ENCODE measurements around the gene SHC3. TPM values are rescaled to one million over a fixed set of nuclear protein-coding genes. Genes with fewer than 3 reads are reported as not detected.

The SHC3 gene
- total RNA-seq, 1 experiment from 2014 or later: 0.03 TPM

DNA sequence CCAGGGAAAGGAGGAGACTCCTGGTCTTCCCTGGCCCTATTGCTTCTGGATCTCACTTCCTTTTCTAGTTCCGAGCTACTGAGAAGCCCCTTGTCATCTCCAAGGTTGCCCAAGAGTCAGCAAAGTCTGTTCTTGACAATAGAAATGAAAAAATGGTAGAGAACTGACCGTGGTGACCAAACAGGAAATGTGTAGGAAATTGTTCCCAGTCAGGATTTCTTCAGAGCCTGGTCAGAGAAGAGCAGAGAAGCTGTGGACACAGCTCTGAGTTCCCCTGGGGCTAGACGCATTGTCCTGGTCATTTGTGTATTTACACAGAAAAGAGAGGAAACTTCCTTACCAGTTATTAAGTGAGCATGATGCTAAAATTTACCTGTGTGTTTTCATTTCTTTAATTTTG lies 151.7 kb downstream of the SHC3 start:
- in situ Hi-C loops (cut with HindIII; ENCODE audit: low pct_unique_long_range_greater_than_20kb, low sequenced_read_pairs): no loop called here

DNA sequence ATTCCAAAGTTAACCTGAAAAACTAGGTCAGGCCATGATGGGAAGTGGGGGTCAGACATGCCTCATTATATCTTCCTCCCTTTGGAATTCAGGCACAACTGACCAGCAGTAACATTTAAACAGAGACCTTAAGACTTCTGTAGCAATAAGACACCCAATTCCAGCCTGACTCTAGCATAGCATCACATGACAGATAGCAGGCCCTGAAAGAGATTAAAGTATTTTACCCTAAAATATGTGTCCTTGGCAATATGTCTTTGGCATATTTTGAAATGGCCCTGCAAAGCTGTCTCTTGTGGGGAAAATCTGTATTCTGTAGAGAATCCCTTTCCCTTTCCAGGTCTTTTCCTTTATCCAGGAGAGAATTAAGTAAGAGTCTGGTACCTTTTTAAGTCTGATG lies 153.1 kb downstream of the SHC3 start:
- no peak for DNase-seq (ENCODE audit: low read depth, low spot score)
- in situ Hi-C loops (cut with HindIII; ENCODE audit: low pct_unique_long_range_greater_than_20kb, low sequenced_read_pairs): no loop called here

More for the DNA sequence above, 151.7 kb downstream of the SHC3 start:
- DNase-seq (ENCODE audit: low read depth, low spot score): no peak

DNA sequence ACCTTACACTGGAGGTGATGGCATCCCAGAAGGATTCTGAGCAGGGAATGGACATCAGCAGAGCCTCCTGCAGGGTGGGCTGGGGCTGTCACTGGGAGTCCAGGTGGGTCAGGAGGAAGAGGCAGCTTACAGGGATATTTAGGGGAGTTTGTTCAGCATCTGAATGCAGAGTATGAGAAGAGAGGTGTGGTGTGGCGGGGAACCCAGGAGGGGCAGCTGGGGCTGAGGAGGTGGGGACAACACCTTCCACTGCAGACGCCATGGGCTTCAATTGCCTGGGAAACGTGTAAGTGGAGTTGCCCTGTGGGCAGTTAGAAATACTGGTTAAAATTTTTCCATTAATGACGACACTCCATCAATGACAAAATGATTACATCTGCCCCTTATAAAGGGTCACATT lies 153.9 kb downstream of the SHC3 start:
- in situ Hi-C loops (cut with HindIII; ENCODE audit: low pct_unique_long_range_greater_than_20kb, low sequenced_read_pairs): no loop called here
- DNase-seq (ENCODE audit: low read depth, low spot score): no peak

DNA sequence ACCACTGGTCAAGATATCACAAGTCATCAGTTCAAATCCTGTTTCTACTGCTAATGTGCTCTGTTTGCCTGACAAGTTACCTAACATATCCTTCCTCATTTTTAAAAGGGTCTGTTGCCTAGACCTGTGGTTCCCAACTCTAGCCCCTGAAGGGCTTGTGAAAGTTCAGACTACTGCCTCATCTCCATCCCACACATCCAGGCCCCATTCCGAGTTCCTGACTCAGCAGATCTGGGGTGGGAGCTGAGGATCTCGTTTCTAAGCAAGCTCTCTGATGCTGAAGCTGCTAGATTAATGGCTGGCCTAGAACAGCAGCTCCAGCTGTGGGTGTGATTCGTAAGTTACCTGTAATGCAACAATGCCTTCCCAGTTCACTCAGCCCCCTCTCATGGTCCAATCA lies 154.9 kb downstream of the SHC3 start:
- no peak for DNase-seq (ENCODE audit: low read depth, low spot score)
- in situ Hi-C loops (cut with HindIII; ENCODE audit: low pct_unique_long_range_greater_than_20kb, low sequenced_read_pairs): no loop called here

DNA sequence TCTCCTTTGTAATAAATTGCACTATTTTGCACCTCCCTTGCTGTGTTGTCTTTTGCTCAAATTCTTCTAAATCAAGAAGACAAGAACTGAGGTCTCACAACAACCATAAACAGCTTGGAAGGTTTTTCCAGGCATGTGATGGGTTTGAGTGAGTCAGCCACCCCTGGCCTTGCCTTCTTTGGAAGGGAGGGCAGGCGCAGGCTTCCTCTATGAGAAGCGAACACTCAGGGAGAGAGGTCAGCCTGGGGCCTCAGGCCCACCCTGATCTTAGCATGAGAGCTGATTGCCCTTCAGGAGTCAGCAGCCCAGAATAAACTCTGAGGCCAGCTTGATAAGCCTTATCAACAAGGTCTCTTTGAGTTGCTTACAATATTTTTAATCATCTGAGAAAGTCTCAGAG lies 155.7 kb downstream of the SHC3 start:
- DNase-seq (ENCODE audit: low read depth, low spot score): peak; percentile 11
- in situ Hi-C loops (cut with HindIII; ENCODE audit: low pct_unique_long_range_greater_than_20kb, low sequenced_read_pairs): no loop called here

DNA sequence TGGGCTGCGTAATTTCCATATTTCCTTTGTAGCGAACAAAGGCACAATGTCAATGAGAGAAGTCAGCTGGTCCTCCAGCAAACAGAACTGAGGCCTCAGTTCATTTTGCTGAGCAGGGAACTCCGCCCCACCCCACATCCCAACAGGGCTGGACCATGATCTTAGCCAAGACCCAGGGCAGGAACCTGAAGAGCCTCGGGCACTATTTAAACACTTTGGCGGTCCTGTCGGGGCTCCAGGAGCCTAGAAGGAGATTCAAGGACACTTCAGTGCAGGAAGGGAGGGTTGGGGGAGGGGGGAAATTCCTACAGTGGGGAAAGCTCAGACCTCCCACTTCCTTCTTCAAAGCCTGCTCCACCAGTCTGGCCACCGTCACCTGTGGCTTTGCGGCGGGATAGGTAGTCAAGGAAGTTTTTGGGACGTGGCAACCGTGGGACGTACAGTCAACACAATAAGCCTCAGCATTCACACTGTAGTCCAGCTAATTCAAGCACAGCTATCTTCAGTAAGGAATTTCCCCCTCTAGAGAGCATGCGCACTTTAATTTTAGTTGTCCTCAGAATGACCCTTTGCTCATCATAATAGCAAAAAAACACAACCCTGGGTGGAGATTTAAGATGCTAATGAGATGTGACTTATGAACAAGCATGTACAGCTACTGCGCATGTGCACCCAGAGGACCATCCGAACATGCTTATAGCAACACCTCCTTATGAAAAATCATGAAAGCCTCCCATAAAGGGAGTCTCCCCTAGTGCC lies 156.4 kb downstream of the SHC3 start:
- in situ Hi-C loops (cut with HindIII; ENCODE audit: low pct_unique_long_range_greater_than_20kb, low sequenced_read_pairs): no loop called here
- no peak for DNase-seq (ENCODE audit: low read depth, low spot score)

DNA sequence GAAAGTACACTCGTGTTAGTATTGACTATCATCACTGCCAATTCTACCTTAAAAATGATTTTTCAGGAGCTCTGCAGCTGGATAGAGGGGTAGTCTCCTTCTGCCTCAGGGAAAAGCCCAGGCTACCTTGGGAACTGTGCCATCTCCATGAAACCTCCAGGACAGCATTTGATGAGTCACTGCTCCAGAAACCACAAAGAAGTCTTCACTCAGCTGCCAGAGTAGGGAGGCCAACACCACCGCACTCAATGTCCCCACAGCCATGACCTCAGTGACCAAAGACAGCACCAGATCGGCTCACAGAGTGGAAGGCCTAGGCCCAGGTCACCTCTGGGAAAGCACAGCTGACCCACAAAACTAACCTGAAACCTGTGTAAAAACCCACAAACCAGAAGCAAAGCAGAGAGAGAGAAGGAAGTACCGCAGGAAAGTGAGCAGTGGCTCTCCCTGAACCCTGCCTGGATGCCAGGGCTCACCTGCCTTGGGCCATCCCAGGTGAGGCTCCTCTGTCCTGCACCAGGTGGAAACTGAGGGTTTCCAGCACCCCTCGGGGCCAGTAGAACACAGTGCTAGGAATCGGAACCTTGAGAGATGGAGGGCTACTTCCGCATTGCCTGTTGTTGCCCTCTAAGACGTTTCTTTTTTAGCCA lies 157.3 kb downstream of the SHC3 start:
- no peak for DNase-seq (ENCODE audit: low read depth, low spot score)
- in situ Hi-C loops (cut with HindIII; ENCODE audit: low pct_unique_long_range_greater_than_20kb, low sequenced_read_pairs): no loop called here

DNA sequence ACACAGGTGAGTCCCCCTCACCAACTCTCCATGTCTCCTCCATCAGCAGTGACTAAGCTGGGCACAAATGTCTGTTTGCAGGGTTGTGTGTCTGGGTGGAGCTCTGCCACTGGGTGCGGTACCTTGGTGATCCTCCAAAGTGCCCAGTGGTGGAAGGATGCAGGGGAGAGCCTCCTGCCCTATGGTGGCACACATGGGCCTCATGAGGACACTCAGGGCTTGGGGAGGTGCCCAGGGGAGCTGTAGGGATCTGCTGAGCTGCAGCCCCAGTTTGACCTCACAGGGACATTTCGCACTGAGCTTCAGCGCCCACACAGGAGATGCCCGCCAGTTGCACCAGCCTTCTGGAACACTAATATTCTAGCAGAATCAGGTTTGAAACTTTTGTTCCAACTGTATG lies 157.9 kb downstream of the SHC3 start:
- no peak for DNase-seq (ENCODE audit: low read depth, low spot score)
- in situ Hi-C loops (cut with HindIII; ENCODE audit: low pct_unique_long_range_greater_than_20kb, low sequenced_read_pairs): no loop called here

DNA sequence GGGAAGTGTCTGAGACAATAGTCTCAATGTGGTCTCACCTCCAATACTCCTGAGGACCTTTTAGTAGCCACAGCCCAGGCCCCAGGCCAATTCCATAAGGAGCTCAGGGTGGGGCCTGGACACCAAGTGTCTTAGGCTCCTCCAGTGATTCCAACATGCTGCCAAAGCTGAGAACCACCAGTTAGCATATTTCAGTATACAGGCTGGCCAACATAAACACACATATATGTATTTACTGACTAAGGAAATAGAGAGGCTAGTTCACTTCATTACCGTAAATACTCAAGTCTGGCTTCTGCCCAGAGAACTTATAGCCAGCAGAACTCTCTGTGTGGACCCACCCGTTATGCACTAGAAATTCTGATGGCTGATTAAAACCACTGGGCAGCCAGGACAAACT lies 163.3 kb downstream of the SHC3 start:
- no peak for DNase-seq (ENCODE audit: low read depth, low spot score)
- in situ Hi-C loops (cut with HindIII; ENCODE audit: low pct_unique_long_range_greater_than_20kb, low sequenced_read_pairs): no loop called here

DNA sequence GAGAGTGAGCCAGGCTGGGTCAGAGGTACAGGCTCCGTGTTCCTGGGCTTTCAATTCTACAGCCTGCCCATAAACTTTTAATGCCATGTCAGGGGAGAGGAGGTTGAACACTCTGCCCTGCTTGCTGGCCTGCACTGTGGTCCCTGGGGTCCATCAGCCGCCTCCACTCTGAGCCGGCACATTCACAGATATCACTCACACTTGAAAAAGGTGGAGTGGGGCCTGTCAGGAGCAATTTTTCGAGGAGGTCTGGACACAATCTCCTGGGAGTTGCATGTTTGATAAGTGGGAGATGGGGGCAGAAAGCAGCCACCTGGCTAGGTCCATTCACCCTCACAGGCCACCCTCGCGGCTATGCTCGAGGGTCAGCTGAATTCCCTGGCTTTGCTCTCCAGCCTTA lies 164.5 kb downstream of the SHC3 start:
- DNase-seq (ENCODE audit: low read depth, low spot score): no peak
- in situ Hi-C loops (cut with HindIII; ENCODE audit: low pct_unique_long_range_greater_than_20kb, low sequenced_read_pairs): no loop called here

DNA sequence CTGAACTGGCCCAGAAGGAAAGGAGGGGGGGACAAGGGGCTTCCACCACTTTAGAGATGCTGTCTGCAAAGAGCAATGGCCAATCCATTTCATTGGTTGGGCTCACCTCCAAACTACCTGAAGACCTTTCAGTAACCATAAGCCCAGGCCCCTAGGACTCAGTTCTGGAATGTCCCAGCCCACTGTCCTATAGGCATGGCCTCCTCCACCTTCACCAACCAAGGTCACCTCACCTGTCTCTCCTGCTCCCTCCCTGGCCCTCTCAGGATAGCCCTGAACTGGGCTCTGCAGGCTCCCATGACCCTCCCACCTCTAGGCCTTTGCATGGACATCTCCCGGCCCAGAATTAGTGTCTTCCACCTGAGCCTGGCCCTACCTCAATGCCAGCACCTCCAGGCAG lies 165.0 kb downstream of the SHC3 start:
- in situ Hi-C loops (cut with HindIII; ENCODE audit: low pct_unique_long_range_greater_than_20kb, low sequenced_read_pairs): no loop called here
- DNase-seq (ENCODE audit: low read depth, low spot score): no peak

DNA sequence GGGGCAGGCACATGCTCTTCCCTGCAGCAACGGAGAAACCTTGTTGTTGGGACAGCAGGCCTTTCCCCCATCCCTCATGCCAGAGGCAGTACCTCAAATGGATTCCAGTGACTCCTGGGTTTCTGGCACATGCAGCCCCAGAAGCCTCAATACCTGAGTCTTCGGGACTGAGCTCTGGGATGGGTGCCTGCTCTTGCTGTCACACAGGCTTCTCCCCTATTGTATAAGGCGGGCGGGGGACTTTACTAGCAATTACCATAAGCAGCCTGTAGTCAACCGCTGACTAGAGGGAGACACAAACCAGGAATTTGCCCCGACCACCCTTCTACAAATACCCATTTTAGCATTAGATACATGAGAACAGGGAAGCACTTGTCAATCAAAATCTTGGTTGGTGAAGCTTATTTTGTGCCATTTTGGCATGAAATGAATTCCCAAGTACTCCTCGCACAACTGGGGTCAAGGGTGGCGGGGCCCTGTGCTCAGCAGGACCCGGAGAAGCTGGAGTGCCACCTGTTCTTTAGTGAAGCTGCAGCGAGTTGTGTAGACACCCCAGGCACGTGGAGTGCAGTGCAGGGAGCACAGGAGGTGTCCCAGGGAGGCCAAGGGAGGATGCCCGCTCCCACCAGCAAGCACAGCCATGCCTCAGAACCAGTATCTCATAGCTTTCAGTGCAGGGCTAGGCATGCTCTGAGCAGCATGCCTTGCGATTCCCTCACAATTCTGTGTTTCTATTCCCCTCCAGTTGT lies 166.2 kb downstream of the SHC3 start:
- in situ Hi-C loops (cut with HindIII; ENCODE audit: low pct_unique_long_range_greater_than_20kb, low sequenced_read_pairs): no loop called here
- no peak for DNase-seq (ENCODE audit: low read depth, low spot score)

DNA sequence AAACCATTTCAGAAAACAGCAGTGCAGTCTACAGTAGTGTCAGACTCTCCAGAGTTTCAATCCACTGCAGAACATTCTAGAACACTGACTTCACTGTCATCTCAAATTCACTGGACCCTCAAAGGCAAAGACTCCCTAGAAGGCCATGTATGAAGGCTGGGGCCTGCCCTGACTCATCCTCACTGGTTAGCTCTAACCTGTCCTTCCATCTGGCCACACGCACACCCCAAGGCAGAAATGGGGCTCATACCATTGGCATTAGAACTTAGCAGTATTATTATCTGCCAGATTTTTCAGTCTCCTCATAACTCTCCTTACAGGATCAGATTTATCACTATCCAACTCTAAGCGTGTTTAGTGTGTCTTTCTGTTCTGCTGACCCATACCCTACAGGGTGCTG lies 166.9 kb downstream of the SHC3 start:
- in situ Hi-C loops (cut with HindIII; ENCODE audit: low pct_unique_long_range_greater_than_20kb, low sequenced_read_pairs): no loop called here
- DNase-seq (ENCODE audit: low read depth, low spot score): no peak

DNA sequence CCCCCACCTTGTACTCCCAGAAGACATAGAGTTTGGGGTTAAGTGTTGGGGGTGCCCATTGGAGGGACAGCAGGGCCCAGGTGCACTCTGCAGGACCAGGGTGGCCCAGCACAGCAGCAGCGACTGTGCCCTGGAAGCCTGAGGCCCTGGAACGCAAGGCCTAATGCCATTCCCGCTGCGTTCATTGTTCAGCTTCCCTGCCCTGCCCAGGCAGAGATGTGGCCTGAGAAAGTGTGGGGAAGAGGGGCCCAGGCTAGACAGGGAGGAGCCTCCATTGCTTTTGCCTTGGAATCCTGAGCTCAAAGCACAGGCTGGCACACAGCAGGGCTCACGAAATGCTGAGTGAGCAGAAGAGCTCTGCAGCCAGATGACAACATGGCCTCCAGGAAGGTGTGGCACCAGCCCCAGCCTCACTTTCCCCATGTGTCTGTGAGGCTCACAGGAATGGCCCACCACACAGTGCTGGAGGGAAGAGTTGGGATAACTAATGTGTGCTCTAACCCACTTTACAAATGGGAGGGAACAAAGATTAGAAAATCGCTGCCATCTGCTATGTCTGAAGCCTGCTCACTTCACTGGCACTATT lies 168.0 kb downstream of the SHC3 start:
- in situ Hi-C loops (cut with HindIII; ENCODE audit: low pct_unique_long_range_greater_than_20kb, low sequenced_read_pairs): no loop called here
- no peak for DNase-seq (ENCODE audit: low read depth, low spot score)

DNA sequence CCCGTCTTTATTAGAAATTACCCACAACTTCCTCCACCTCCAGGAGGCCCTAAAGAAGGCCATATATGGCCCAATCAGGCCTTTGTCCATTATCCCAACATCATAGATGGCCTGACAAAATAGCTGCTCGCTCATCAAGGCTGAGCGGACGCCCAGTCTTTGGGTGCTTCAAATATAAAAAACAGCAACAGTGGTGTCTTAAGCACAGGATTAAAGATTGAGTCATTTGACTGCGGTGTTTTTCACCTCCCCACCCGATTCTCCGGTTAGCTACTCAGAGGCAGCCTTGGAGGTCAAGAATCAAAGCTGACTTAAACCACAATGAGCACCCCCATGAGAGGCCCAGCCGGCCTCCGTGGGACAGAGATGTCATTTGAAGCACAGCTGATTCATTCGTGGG lies 168.6 kb downstream of the SHC3 start:
- in situ Hi-C loops (cut with HindIII; ENCODE audit: low pct_unique_long_range_greater_than_20kb, low sequenced_read_pairs): no loop called here
- no peak for DNase-seq (ENCODE audit: low read depth, low spot score)

DNA sequence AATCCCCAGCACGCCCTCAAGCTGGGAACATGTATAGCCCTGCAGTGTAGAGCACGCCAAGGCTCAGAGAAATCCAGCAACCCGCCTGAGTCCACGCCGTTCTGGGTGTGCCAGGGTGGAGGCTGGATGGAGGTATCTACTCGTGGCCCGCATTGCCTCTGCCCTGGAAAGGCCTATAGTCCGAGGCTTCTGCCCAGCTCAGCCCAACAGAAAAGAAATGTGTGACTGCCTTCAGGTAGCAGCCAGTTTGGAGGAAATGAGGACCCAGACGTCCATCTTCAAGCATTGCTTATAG lies 169.1 kb downstream of the SHC3 start:
- in situ Hi-C loops (cut with HindIII; ENCODE audit: low pct_unique_long_range_greater_than_20kb, low sequenced_read_pairs): no loop called here
- DNase-seq (ENCODE audit: low read depth, low spot score): no peak

DNA sequence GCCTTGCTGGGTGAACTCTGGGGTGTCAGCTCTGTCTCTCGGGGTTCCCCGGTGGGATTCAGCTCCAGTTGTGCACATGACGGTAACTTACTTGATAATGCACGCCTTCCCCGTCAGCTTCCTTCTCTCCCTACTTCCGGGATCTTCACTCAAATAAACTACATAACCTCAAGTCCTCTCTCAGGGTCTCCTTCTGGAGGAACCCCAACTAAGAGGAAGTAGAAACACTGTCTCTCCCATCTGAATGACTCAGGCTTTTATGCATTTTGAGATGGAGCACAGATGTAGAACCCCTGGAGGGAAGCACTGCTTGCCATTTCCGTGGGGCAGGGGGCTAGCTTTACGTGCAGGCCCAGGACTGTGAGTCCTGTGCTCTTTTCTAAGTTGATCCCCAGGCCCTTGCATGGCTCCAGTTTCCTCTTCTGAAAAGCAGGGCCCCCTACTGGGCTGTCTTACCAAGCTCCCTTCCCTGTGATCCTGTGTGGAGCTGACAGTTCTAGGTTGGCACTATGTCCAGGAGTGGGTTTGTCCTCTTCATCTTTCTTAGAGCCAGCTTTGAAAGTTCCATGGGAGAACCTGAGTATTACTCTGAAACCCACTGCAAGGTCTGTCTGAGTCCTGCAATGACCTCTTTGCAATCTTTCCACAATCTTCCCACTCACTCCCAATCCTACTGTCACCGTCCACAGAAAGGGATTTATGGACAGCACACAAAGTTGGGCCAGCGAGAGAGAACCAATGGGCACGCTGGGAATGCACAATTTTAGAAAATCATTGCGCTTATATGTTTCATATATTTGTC lies 169.7 kb downstream of the SHC3 start:
- DNase-seq (ENCODE audit: low read depth, low spot score): peak; percentile 15
- in situ Hi-C loops (cut with HindIII; ENCODE audit: low pct_unique_long_range_greater_than_20kb, low sequenced_read_pairs): no loop called here

Measured in SK-MEL-5 (cell line).